ENCODE results near the gene UBC.
"Not testable (repeated sequence)": the region's sequence is repeated elsewhere in the genome, so short reads cannot be mapped to it uniquely, and the experiment has no call there.

UBC gene

GRCh38 chr12:124883263-124884130, 31.0 kb downstream of the UBC start:
- no peak for DNase-seq

- no peak for DNase-seq
Observed at GRCh38 chr12:124881123-124881522, 33.3 kb downstream of the UBC start.

GRCh38 chr12:124880335-124880734, 34.1 kb downstream of the UBC start:
- DNase-seq = not testable (repeated sequence)

- no peak for DNase-seq
Observed at GRCh38 chr12:124878795-124879516, 35.5 kb downstream of the UBC start.

- DNase-seq = no peak
Observed at GRCh38 chr12:124877423-124877822, 37.0 kb downstream of the UBC start.

- no peak for DNase-seq
Observed at GRCh38 chr12:124876171-124876570, 38.3 kb downstream of the UBC start.

GRCh38 chr12:124875803-124876132, 38.7 kb downstream of the UBC start:
- DNase-seq = no peak

GRCh38 chr12:124874988-124875802, 39.3 kb downstream of the UBC start:
- DNase-seq = no peak

GRCh38 chr12:124874188-124874587, 40.3 kb downstream of the UBC start:
- DNase-seq = no peak

GRCh38 chr12:124872068-124872719, 42.3 kb downstream of the UBC start:
- DNase-seq = no peak

- no peak for DNase-seq
Observed at GRCh38 chr12:124871297-124871696, 43.2 kb downstream of the UBC start.

- no peak for DNase-seq
Observed at GRCh38 chr12:124870515-124870914, 43.9 kb downstream of the UBC start.

GRCh38 chr12:124869059-124869665, 45.3 kb downstream of the UBC start:
- DNase-seq = no peak

- no peak for DNase-seq
Observed at GRCh38 chr12:124868252-124869058, 46.0 kb downstream of the UBC start.

GRCh38 chr12:124867401-124867930, 47.0 kb downstream of the UBC start:
- no peak for DNase-seq

GRCh38 chr12:124866883-124867400, 47.5 kb downstream of the UBC start:
- no peak for DNase-seq

GRCh38 chr12:124866195-124866882, 48.1 kb downstream of the UBC start:
- no peak for DNase-seq

GRCh38 chr12:124865728-124866127, 48.7 kb downstream of the UBC start:
- DNase-seq = no peak

GRCh38 chr12:124864326-124864752, 50.1 kb downstream of the UBC start:
- DNase-seq = no peak

Measured in NCI-H146 (cell line).